T-helper 17 cell (primary cell): ENCODE results near the gene MYH9. TPM values are rescaled to one million over a fixed set of nuclear protein-coding genes. Genes with fewer than 3 reads are reported as not detected.
A peak's percentile ranks its signal among the peaks of the same experiment; 100 is the strongest.

Experiments
- ATAC-seq: fragments of 150-1000 bp; cut with Tn5 transposase; 2 replicates; pipeline ENCODE4 v1.10.0; 2021; ENCODE audit warnings: mild to moderate bottlenecking, moderate library complexity
- DNase-seq, 3 donors: peaks; one replicate each; pipeline versions ENCODE4 v3.0.0 to v3.0.0-alpha.2; 2020 to 2021
- H3K9me3 ChIP-seq: one replicate; pipeline ENCODE4 v1.7.0; 2013; ENCODE audit warnings: low read length, mild to moderate bottlenecking; ENCODE audit not compliant: control insufficient read depth, poor library complexity, severe bottlenecking
- H3K27ac Mint-ChIP-seq: one replicate; pipeline ENCODE4 v1.8.0; 2022; ENCODE audit warnings: mild to moderate bottlenecking, moderate library complexity, mixed read lengths
- H3K27me3 Mint-ChIP-seq: one replicate; pipeline ENCODE4 v1.8.0; 2022; ENCODE audit warnings: mixed read lengths
- H3K36me3 Mint-ChIP-seq: one replicate; pipeline ENCODE4 v1.8.0; 2022; ENCODE audit warnings: low read depth, mixed read lengths
- H3K4me1 Mint-ChIP-seq: one replicate; pipeline ENCODE4 v1.8.0; 2022; ENCODE audit warnings: mild to moderate bottlenecking, mixed read lengths
- H3K4me3 Mint-ChIP-seq: one replicate; pipeline ENCODE4 v1.8.0; 2022; ENCODE audit warnings: mild to moderate bottlenecking, moderate library complexity, mixed read lengths
- total RNA-seq, 4 donors: library from RNA in 2 of 4; stranded (reverse) in 2 of 4; gene quantifications; one replicate each; pipeline ENCODE4 v1.2.3 and lab custom pipeline; 2022 to 2026

The MYH9 gene
- total RNA-seq, 2 donors from 2014 or later = 1,038 to 1,220 TPM

- no peak for DNase-seq
- Mint-ChIP-seq H3K4me1 (peaks cover 76% of the 10 kb centered on the region), H3K36me3 (peaks cover 10% of the 10 kb centered on the region), H3K4me3 (peak overlapping the region; percentile 79), H3K27ac (peak overlapping the region; percentile 98), H3K27me3 (no peaks in the 10 kb centered on the region)
- no peaks in the 10 kb centered on the region for H3K9me3 ChIP-seq
- ATAC-seq = peak; percentile 46
Measured at GRCh38 chr22:36339171-36340065, 48.3 kb downstream of the MYH9 start.

- H3K27ac Mint-ChIP-seq = peak overlapping the region; percentile 98
- no peak for DNase-seq
- peaks cover 80% of the 10 kb centered on the region for H3K4me1 Mint-ChIP-seq
- peaks cover 10% of the 10 kb centered on the region for H3K36me3 Mint-ChIP-seq
- peak overlapping the region; percentile 86 for H3K4me3 Mint-ChIP-seq
- ATAC-seq = no peak
- no peaks in the 10 kb centered on the region for H3K9me3 ChIP-seq
- no peaks in the 10 kb centered on the region for H3K27me3 Mint-ChIP-seq
Measured at GRCh38 chr22:36337365-36338130, 50.2 kb downstream of the MYH9 start.

GRCh38 chr22:36336246-36337182 is 51.3 kb downstream of the MYH9 start:
- H3K4me1 Mint-ChIP-seq = peaks cover 78% of the 10 kb centered on the region
- no peaks in the 10 kb centered on the region for H3K9me3 ChIP-seq
- peak overlapping the region; percentile 86 for H3K4me3 Mint-ChIP-seq
- H3K27ac Mint-ChIP-seq = peak overlapping the region; percentile 98
- peaks cover 10% of the 10 kb centered on the region for H3K36me3 Mint-ChIP-seq
- H3K27me3 Mint-ChIP-seq = no peaks in the 10 kb centered on the region
- ATAC-seq (no peak), DNase-seq (no peak)

- Mint-ChIP-seq H3K4me1 (peaks cover 79% of the 10 kb centered on the region), H3K36me3 (peaks cover 7% of the 10 kb centered on the region), H3K27ac (peak overlapping the region; percentile 98), H3K27me3 (no peaks in the 10 kb centered on the region), H3K4me3 (peak overlapping the region; percentile 86)
- DNase-seq = no peak
- ATAC-seq = no peak
- H3K9me3 ChIP-seq = no peaks in the 10 kb centered on the region
Measured at GRCh38 chr22:36335621-36336020, 52.1 kb downstream of the MYH9 start.

- ATAC-seq = peak; percentile 7
- no peaks in the 10 kb centered on the region for H3K9me3 ChIP-seq
- peak in 1 of 3 donors; percentile 50 for DNase-seq
- peak overlapping the region; percentile 86 for H3K4me3 Mint-ChIP-seq
- peak overlapping the region; percentile 98 for H3K27ac Mint-ChIP-seq
- H3K36me3 Mint-ChIP-seq = peaks cover 6% of the 10 kb centered on the region
- H3K4me1 Mint-ChIP-seq = peaks cover 81% of the 10 kb centered on the region
- H3K27me3 Mint-ChIP-seq = no peaks in the 10 kb centered on the region
Measured at GRCh38 chr22:36334821-36335603, 52.8 kb downstream of the MYH9 start.

GRCh38 chr22:36334081-36334820 is 53.5 kb downstream of the MYH9 start:
- ATAC-seq (peak; percentile 3), DNase-seq (no peak)
- no peaks in the 10 kb centered on the region for H3K27me3 Mint-ChIP-seq
- peaks cover 82% of the 10 kb centered on the region for H3K4me1 Mint-ChIP-seq
- H3K4me3 Mint-ChIP-seq = peak overlapping the region; percentile 86
- no peaks in the 10 kb centered on the region for H3K9me3 ChIP-seq
- H3K27ac Mint-ChIP-seq = peak overlapping the region; percentile 98
- peaks cover 11% of the 10 kb centered on the region for H3K36me3 Mint-ChIP-seq

GRCh38 chr22:36333644-36334043 is 54.1 kb downstream of the MYH9 start:
- no peak for ATAC-seq

GRCh38 chr22:36332623-36333332 is 55.0 kb downstream of the MYH9 start:
- Mint-ChIP-seq H3K36me3 (peaks cover 11% of the 10 kb centered on the region), H3K27me3 (no peaks in the 10 kb centered on the region), H3K4me3 (peak overlapping the region; percentile 90), H3K4me1 (peaks cover 86% of the 10 kb centered on the region), H3K27ac (peak overlapping the region; percentile 98)
- peak; percentile 32 for ATAC-seq
- peak in 1 of 3 donors; percentile 52 for DNase-seq
- H3K9me3 ChIP-seq = no peaks in the 10 kb centered on the region

More at GRCh38 chr22:36333644-36334043, 54.1 kb downstream of the MYH9 start:
- no peaks in the 10 kb centered on the region for H3K9me3 ChIP-seq
- Mint-ChIP-seq H3K4me3 (peak overlapping the region; percentile 90), H3K27ac (peak overlapping the region; percentile 98), H3K4me1 (peaks cover 82% of the 10 kb centered on the region), H3K27me3 (no peaks in the 10 kb centered on the region), H3K36me3 (peaks cover 11% of the 10 kb centered on the region)
- DNase-seq = no peak

- no peaks in the 10 kb centered on the region for H3K9me3 ChIP-seq
- DNase-seq (peak in 2 of 3 donors; percentile 33 to 49), ATAC-seq (peak; percentile 35)
- Mint-ChIP-seq H3K36me3 (peaks cover 10% of the 10 kb centered on the region), H3K27me3 (no peaks in the 10 kb centered on the region), H3K4me3 (peak overlapping the region; percentile 90), H3K27ac (peak overlapping the region; percentile 98), H3K4me1 (peaks cover 83% of the 10 kb centered on the region)
Measured at GRCh38 chr22:36331912-36332622, 55.7 kb downstream of the MYH9 start.

GRCh38 chr22:36331306-36331911 is 56.4 kb downstream of the MYH9 start:
- peak; percentile 71 for ATAC-seq

More at GRCh38 chr22:36331306-36331911, 56.4 kb downstream of the MYH9 start:
- no peaks in the 10 kb centered on the region for H3K9me3 ChIP-seq
- peaks cover 5% of the 10 kb centered on the region for H3K36me3 Mint-ChIP-seq
- peak overlapping the region; percentile 98 for H3K27ac Mint-ChIP-seq
- no peaks in the 10 kb centered on the region for H3K27me3 Mint-ChIP-seq
- DNase-seq = peak; percentile 52 to 73 (median 56)
- peak overlapping the region; percentile 90 for H3K4me3 Mint-ChIP-seq
- H3K4me1 Mint-ChIP-seq = peaks cover 79% of the 10 kb centered on the region
